ENCODE results near the gene RAPGEF2. TPM values are rescaled to one million over a fixed set of nuclear protein-coding genes. Genes with fewer than 3 reads are reported as not detected.

RAPGEF2 gene
- total RNA-seq, 1 donor from 2014 or later, result 56.4 TPM

- no peak for DNase-seq (ENCODE audit: low spot score)
Observed at GRCh38 chr4:159401226-159401712, 298.4 kb downstream of the RAPGEF2 start.

GRCh38 chr4:159401791-159402380, 299.0 kb downstream of the RAPGEF2 start:
- DNase-seq (ENCODE audit: low spot score), result no peak

Measured in ureter (tissue), 1 donor.